Motor neuron (in vitro differentiated cells): ENCODE measurements around the gene UBTD2. TPM values are rescaled to one million over a fixed set of nuclear protein-coding genes. Genes with fewer than 3 reads are reported as not detected.

Source experiments
- ATAC-seq, 8 experiments: fragments of 200-7000 bp; cut with Tn5 transposase; replicated peaks in 6 of 8; 2 replicates each; pipeline ENCODE4 v1.8.0; 2021; ENCODE audit warnings: mild to moderate bottlenecking in 8 of 8, moderate library complexity in 8 of 8
- H3K27ac ChIP-seq, 2 donors: fragments of 250-450 bp; sonication (Bioruptor Pico); 2 replicates each; pipeline ENCODE4 v1.9.0; 2021; ENCODE audit warnings: antibody characterized with exemption in 2 of 2, mild to moderate bottlenecking in 2 of 2, moderate library complexity in 1 of 2
- H3K4me1 ChIP-seq, 2 donors: fragments of 250-450 bp; sonication (Bioruptor Pico); replicated peaks in 1 of 2; 2 replicates each; pipeline ENCODE4 v1.6.1; 2021; ENCODE audit warnings: antibody characterized with exemption in 2 of 2, mild to moderate bottlenecking in 2 of 2, moderate library complexity in 1 of 2
- H3K4me3 ChIP-seq, 5 donors: fragments of 250-450 bp; sonication (Bioruptor Pico); 2 replicates each; pipeline ENCODE4 v1.9.0; 2021; ENCODE audit warnings: antibody characterized with exemption in 5 of 5, mild to moderate bottlenecking in 5 of 5, moderate library complexity in 4 of 5
- WGBS, 10 experiments: fragments of 450-650 bp; shearing (Covaris generic); methylation state at CpG; one replicate each; pipeline ENCODE4 v1.0.0; 2022; 5-methylcytosine and 5-hydroxymethylcytosine counted together
- in situ Hi-C, 9 experiments: fragments of 400-800 bp; cut with MboI; loops; one replicate each; pipeline ENCODE4 v1.15.0; 2021; ENCODE audit warnings: low sequenced_read_pairs in 9 of 9, low pct_unique_long_range_greater_than_20kb in 2 of 9; ENCODE audit not compliant: unreplicated experiment in 9 of 9
- total RNA-seq, 8 experiments: library from RNA; unstranded; fragments of 300-600 nt; gene quantifications; 2 replicates each; pipeline versions ENCODE4 v1.2.3 to v1.2.4, GENCODE V29; 2022

UBTD2 gene
- total RNA-seq, 8 experiments from 2014 or later: 11.3 to 58.2 (median 28.3) TPM

- Histone ChIP-seq H3K4me3 (no peak overlapping the region), H3K27ac (peak overlapping the region in 1 of 2 donors; percentile 10), H3K4me1 (peaks cover 7 to 11% of the 10 kb centered on the region in 2 donors)
- in situ Hi-C loops: no loop called here
- peak in 5 of 8 experiments; percentile 13 to 63 (median 41) for ATAC-seq
- WGBS, 10 experiments: 14 to 100% (median 86%) methylated on average over 1 to 3 of the region's 8 CpGs; no CpG with 5 or more reads in 5 of the 10 experiments
These were observed 115.3 kb downstream of the UBTD2 start for GRCh38 chr5:172168311-172168710.

- H3K4me3 ChIP-seq: no peak overlapping the region
- H3K27ac ChIP-seq: peak overlapping the region in 1 of 2 donors; percentile 10
- WGBS, 10 experiments: 43 to 100% (median 67%) methylated on average over 2 to 6 of the region's 7 CpGs; no CpG with 5 or more reads in 3 of the 10 experiments
- in situ Hi-C loops: no loop called here
- H3K4me1 ChIP-seq: peaks cover 7 to 11% of the 10 kb centered on the region in 2 donors
- ATAC-seq: peak; percentile 5 to 67 (median 41)
These were observed 115.7 kb downstream of the UBTD2 start for GRCh38 chr5:172167895-172168294.

DNA sequence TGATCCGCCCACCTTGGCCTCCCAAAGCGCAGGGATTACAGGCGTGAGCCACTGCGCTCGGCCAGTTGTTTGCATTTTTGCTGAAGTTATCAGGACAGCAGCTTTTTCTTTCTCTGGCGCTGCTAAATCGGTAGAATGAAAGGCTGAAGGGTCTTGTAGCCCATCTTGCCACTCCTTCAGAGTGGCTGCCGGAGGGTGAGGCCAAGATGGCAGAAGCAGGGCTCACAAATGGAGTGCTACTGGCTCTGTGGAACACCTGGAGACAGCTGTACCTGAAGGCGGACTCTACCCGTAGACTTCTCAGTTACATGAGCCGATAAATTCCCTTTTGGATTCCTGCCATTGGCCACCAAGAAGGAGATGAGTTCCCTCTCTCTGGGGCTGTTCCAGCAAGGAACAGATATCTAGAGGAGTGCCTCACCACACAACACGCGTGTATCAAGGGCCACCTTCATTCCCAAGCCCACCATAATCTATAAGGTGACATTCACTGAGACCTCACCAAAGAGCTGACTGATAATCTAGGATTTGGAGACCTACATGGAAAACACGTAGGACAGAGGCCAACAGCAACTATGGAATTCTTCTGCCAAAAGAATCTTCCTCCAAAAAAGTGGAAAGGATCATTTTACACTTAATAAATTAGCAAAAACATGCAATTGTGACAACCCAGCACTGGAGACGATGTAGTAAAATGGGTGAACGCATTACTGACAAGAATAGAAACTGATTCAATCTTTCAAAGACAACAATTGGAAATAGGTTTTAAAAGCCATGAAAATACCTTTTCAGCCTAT is 117.3 kb downstream of the UBTD2 start:
- Histone ChIP-seq H3K27ac (no peak overlapping the region), H3K4me3 (no peak overlapping the region), H3K4me1 (peaks cover 7 to 11% of the 10 kb centered on the region in 2 donors)
- WGBS, 10 experiments: 14 to 100% (median 87%) methylated on average over 1 to 8 of the region's 16 CpGs
- in situ Hi-C loops: no loop called here
- ATAC-seq: no peak

- WGBS, 10 experiments: 100% methylated on average over 1 to 2 of the region's 7 CpGs; no CpG with 5 or more reads in 5 of the 10 experiments
These were observed 118.1 kb downstream of the UBTD2 start for GRCh38 chr5:172165465-172165864.

DNA sequence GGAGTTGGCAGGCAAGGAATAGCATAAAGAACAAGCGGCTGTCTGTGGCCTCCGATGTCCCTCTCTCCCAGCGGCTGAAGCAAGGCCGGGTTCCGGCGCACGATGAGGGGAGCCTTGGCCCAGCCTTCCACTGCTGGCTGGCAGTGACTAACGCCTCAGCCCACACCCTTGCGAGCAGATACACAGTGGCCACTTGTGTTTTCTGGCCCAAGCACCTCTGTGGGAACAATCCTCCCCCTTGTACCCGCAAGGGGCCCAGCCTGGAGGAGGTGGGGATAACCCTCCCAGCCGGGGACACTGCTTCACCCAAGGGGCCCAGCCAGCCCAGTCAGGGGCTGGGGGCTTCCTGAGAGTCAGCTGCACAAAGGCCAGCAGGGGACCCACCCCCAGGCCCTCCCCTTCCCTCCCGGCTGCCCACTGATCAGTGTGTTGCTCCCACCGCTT is 118.8 kb downstream of the UBTD2 start:
- H3K4me1 ChIP-seq: peaks cover 7 to 11% of the 10 kb centered on the region in 2 donors
- peak in 7 of 8 experiments; percentile 12 to 69 (median 56) for ATAC-seq
- H3K27ac ChIP-seq: no peak overlapping the region
- in situ Hi-C loops: no loop called here
- WGBS, 10 experiments: 60 to 90% (median 86%) methylated on average over 1 to 8 of the region's 13 CpGs; no CpG with 5 or more reads in 4 of the 10 experiments
- no peak overlapping the region for H3K4me3 ChIP-seq

More at GRCh38 chr5:172165465-172165864, 118.1 kb downstream of the UBTD2 start:
- H3K27ac ChIP-seq: no peak overlapping the region
- in situ Hi-C loops: no loop called here
- H3K4me1 ChIP-seq: peaks cover 7 to 11% of the 10 kb centered on the region in 2 donors
- no peak overlapping the region for H3K4me3 ChIP-seq
- no peak for ATAC-seq

GRCh38 chr5:172163346-172163745 is 120.2 kb downstream of the UBTD2 start:
- Histone ChIP-seq H3K4me3 (no peak overlapping the region), H3K27ac (no peak overlapping the region), H3K4me1 (peaks cover 7 to 10% of the 10 kb centered on the region in 2 donors)
- peak in 5 of 8 experiments; percentile 34 to 92 (median 53) for ATAC-seq
- in situ Hi-C loops: no loop called here
- 0 to 92% (median 45%) methylated on average over 1 to 3 of the region's 4 CpGs; no CpG with 5 or more reads in 5 of the 10 experiments for WGBS, 10 experiments

- H3K4me1 ChIP-seq: peaks cover 6 to 7% of the 10 kb centered on the region in 2 donors
- ATAC-seq: peak in 1 of 8 experiments; percentile 2
- 50 to 80% (median 71%) methylated on average over 1 to 4 of the region's 5 CpGs; no CpG with 5 or more reads in 5 of the 10 experiments for WGBS, 10 experiments
- no peak overlapping the region for H3K27ac ChIP-seq
- in situ Hi-C loops: no loop called here
- no peak overlapping the region for H3K4me3 ChIP-seq
These were observed 120.6 kb downstream of the UBTD2 start for GRCh38 chr5:172162987-172163343.

GRCh38 chr5:172162323-172162986 is 121.1 kb downstream of the UBTD2 start:
- ATAC-seq: peak in 3 of 8 experiments; percentile 6 to 50 (median 13)
- WGBS, 10 experiments: 94 to 100% (median 100%) methylated on average over 1 to 4 of the region's 5 CpGs; no CpG with 5 or more reads in 3 of the 10 experiments
- no peak overlapping the region for H3K4me3 ChIP-seq
- H3K4me1 ChIP-seq: peaks cover 1 to 2% of the 10 kb centered on the region in 2 donors
- in situ Hi-C loops: no loop called here
- H3K27ac ChIP-seq: no peak overlapping the region

DNA sequence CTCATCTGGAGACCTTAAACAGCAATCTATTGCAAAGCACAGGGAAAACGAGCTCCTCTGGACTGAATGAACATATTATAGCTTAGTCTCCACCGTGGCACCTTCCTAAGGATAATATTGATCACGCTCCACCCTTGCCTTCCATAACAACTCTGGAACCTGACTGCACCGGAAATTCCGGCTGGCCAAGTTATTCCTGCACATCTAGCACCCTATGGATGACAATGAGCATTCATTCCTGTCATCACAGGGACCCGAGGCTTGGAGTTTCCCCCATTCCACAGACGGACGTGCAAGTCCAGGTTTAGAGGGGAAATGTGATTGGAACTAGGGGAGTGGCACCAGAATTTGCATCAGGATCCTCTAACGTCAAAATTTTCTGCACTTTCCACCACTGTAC is 123.1 kb downstream of the UBTD2 start:
- in situ Hi-C loops: no loop called here
- no peak overlapping the region for H3K27ac ChIP-seq
- WGBS, 10 experiments: 85 to 100% (median 98%) methylated on average over 1 to 5 of the region's 9 CpGs; no CpG with 5 or more reads in 2 of the 10 experiments
- no peak for ATAC-seq
- no peak overlapping the region for H3K4me3 ChIP-seq
- H3K4me1 ChIP-seq: no peaks in the 10 kb centered on the region

Other genes with a start within 250 kb of the UBTD2 start
- gene STK10, start 95.5 kb downstream of the UBTD2 start, total RNA-seq: 10 to 100 TPM in 3 of 8 experiments, 1 to 10 TPM in 5; 3.6 to 24.6 (median 8.1) TPM
- gene EFCAB9, start 89.6 kb downstream of the UBTD2 start, total RNA-seq: not detected
- gene SH3PXD2B, start 170.8 kb upstream of the UBTD2 start, total RNA-seq: 10 to 100 TPM; 18.0 to 35.7 (median 24.3) TPM